ENCODE data around the gene TENT4B.
"Not testable (repeated sequence)": the region's sequence is repeated elsewhere in the genome, so short reads cannot be mapped to it uniquely, and the experiment has no call there.

The TENT4B gene

GRCh38 chr16:50238868-50239301 lies 85.8 kb downstream of the TENT4B start:
- no peak for DNase-seq

GRCh38 chr16:50243024-50243423 lies 89.9 kb downstream of the TENT4B start:
- not testable (repeated sequence) for DNase-seq

- no peak for DNase-seq
Observed at GRCh38 chr16:50244140-50244503, 91.0 kb downstream of the TENT4B start.

GRCh38 chr16:50244504-50245416 lies 91.7 kb downstream of the TENT4B start:
- no peak for DNase-seq

- DNase-seq: peak; percentile 67
Observed at GRCh38 chr16:50245417-50246298, 92.6 kb downstream of the TENT4B start.

- no peak for DNase-seq
Observed at GRCh38 chr16:50246299-50247122, 93.4 kb downstream of the TENT4B start.

GRCh38 chr16:50247123-50247905 lies 94.2 kb downstream of the TENT4B start:
- DNase-seq: no peak

GRCh38 chr16:50247906-50248608 lies 95.0 kb downstream of the TENT4B start:
- no peak for DNase-seq

GRCh38 chr16:50248845-50249244 lies 95.7 kb downstream of the TENT4B start:
- no peak for DNase-seq

GRCh38 chr16:50251375-50252081 lies 98.4 kb downstream of the TENT4B start:
- DNase-seq: no peak

- no peak for DNase-seq
Observed at GRCh38 chr16:50252082-50252611, 99.0 kb downstream of the TENT4B start.

- DNase-seq: no peak
Observed at GRCh38 chr16:50252874-50253513, 99.9 kb downstream of the TENT4B start.

GRCh38 chr16:50253514-50253910 lies 100.4 kb downstream of the TENT4B start:
- DNase-seq: no peak

- no peak for DNase-seq
Observed at GRCh38 chr16:50254072-50254471, 101.0 kb downstream of the TENT4B start.

GRCh38 chr16:50255538-50255937 lies 102.4 kb downstream of the TENT4B start:
- no peak for DNase-seq

- no peak for DNase-seq
Observed at GRCh38 chr16:50256604-50257003, 103.5 kb downstream of the TENT4B start.

GRCh38 chr16:50257876-50258275 lies 104.8 kb downstream of the TENT4B start:
- no peak for DNase-seq

GRCh38 chr16:50259334-50260205 lies 106.5 kb downstream of the TENT4B start:
- no peak for DNase-seq
